Measurements from ENCODE around the gene CDC27.
"Not testable (repeated sequence)": the region's sequence is repeated elsewhere in the genome, so short reads cannot be mapped to it uniquely, and the experiment has no call there.

CDC27 gene

GRCh38 chr17:47072886-47073285 is 116.2 kb downstream of the CDC27 start:
- no peak overlapping the region for H2AFZ ChIP-seq (ENCODE audit: low read depth, low read length)
- no peaks in the 10 kb centered on the region for H4K20me1 ChIP-seq (ENCODE audit: insufficient read depth, low read length)
- DNase-seq (no peak), ATAC-seq (ENCODE audit: insufficient read depth, low read depth) (no peak)
- H3K9me3 ChIP-seq (ENCODE audit: insufficient read depth, low read length, severe bottlenecking) = no peaks in the 10 kb centered on the region
- no peak overlapping the region for H3K27ac ChIP-seq (ENCODE audit: low read length)
- TF ChIP-seq EZH2 (IDR thresholded peaks at IDR 0.05; ENCODE audit: borderline replicate concordance, low read depth, low read length, severe bottlenecking) = no peak
- no peak for TF ChIP-seq CTCF (IDR thresholded peaks at IDR 0.05; ENCODE audit: borderline replicate concordance, extremely low read depth, low read length, poor library complexity, severe bottlenecking)
- no peak overlapping the region for H3K4me2 ChIP-seq (ENCODE audit: insufficient read depth, low read length)
- H3K79me2 ChIP-seq (ENCODE audit: insufficient read depth, low read length) = 0 out of 2 replicates have a peak, but pooled peaks cover 4% of the 10 kb centered on the region
- no peaks in the 10 kb centered on the region for H3K27me3 ChIP-seq (ENCODE audit: insufficient read depth, low read length, poor library complexity)
- H3K4me1 ChIP-seq (ENCODE audit: insufficient read depth, low read length) = peaks cover 9% of the 10 kb centered on the region
- no peak overlapping the region for H3K4me3 ChIP-seq (ENCODE audit: low read depth in 1 of 2, low read length in 2 of 2)
- H3K36me3 ChIP-seq (ENCODE audit: insufficient read depth, low read length) = no peaks in the 10 kb centered on the region
- no peak overlapping the region for H3K9ac ChIP-seq (ENCODE audit: low read depth, low read length)

GRCh38 chr17:47071171-47071570 is 117.9 kb downstream of the CDC27 start:
- Histone ChIP-seq H3K4me1 (ENCODE audit: insufficient read depth, low read length) (peaks cover 18% of the 10 kb centered on the region), H3K79me2 (ENCODE audit: insufficient read depth, low read length) (peaks cover 15% of the 10 kb centered on the region)
- not testable (repeated sequence) for ATAC-seq (ENCODE audit: insufficient read depth, low read depth); H3K27ac ChIP-seq (ENCODE audit: low read length); H3K9ac ChIP-seq (ENCODE audit: low read depth, low read length); DNase-seq; H4K20me1 ChIP-seq (ENCODE audit: insufficient read depth, low read length); H2AFZ ChIP-seq (ENCODE audit: low read depth, low read length); H3K9me3 ChIP-seq (ENCODE audit: insufficient read depth, low read length, severe bottlenecking); H3K36me3 ChIP-seq (ENCODE audit: insufficient read depth, low read length); H3K4me2 ChIP-seq (ENCODE audit: insufficient read depth, low read length); H3K27me3 ChIP-seq (ENCODE audit: insufficient read depth, low read length, poor library complexity); H3K4me3 ChIP-seq (ENCODE audit: low read depth in 1 of 2, low read length in 2 of 2)

GRCh38 chr17:47070266-47070665 is 118.8 kb downstream of the CDC27 start:
- Histone ChIP-seq H3K4me1 (ENCODE audit: insufficient read depth, low read length) (peaks cover 22% of the 10 kb centered on the region), H3K79me2 (ENCODE audit: insufficient read depth, low read length) (peaks cover 20% of the 10 kb centered on the region)
- H2AFZ ChIP-seq (ENCODE audit: low read depth, low read length); DNase-seq; H3K9me3 ChIP-seq (ENCODE audit: insufficient read depth, low read length, severe bottlenecking); ATAC-seq (ENCODE audit: insufficient read depth, low read depth); H3K27me3 ChIP-seq (ENCODE audit: insufficient read depth, low read length, poor library complexity); H3K9ac ChIP-seq (ENCODE audit: low read depth, low read length); H3K4me3 ChIP-seq (ENCODE audit: low read depth in 1 of 2, low read length in 2 of 2); H3K27ac ChIP-seq (ENCODE audit: low read length); H4K20me1 ChIP-seq (ENCODE audit: insufficient read depth, low read length); H3K36me3 ChIP-seq (ENCODE audit: insufficient read depth, low read length); H3K4me2 ChIP-seq (ENCODE audit: insufficient read depth, low read length): not testable (repeated sequence)
